Activated T-helper 9 cell treated with anti-CD3 and anti-CD28 coated beads, Interleukin-2, amount 50 U/mL, for 16 hours (primary cell): Measurements from ENCODE around the gene NUP153.
"Not testable (repeated sequence)": the region's sequence is repeated elsewhere in the genome, so short reads cannot be mapped to it uniquely, and the experiment has no call there.

Source experiments
- DNase-seq: peaks from one replicate; pipeline ENCODE4 v3.0.0-alpha.2; 2020; ENCODE audit warnings: low read depth

The NUP153 gene

GRCh38 chr6:17714177-17714576 is 7.5 kb upstream of the NUP153 start:
- DNase-seq, result no peak

GRCh38 chr6:17712576-17712975 is 5.9 kb upstream of the NUP153 start:
- DNase-seq, result no peak

DNA sequence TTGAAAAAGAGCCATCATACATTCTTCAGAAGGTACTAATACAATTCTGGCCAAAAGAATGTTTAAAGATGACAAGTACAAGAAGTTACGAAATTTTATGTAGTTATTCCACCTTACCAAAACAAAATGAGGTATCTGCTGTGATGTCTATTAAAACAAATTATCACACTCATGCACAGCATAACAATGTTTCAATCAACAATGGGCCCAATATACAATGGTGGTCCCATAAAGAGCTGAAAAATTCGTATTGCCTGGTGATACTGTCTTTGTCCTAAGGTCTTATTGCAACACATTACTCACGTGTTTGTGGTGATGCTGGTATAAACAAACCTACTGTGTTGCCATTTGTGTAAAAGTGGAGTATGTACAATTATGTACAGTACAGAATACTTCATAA is 3.6 kb upstream of the NUP153 start:
- DNase-seq, result no peak

DNA sequence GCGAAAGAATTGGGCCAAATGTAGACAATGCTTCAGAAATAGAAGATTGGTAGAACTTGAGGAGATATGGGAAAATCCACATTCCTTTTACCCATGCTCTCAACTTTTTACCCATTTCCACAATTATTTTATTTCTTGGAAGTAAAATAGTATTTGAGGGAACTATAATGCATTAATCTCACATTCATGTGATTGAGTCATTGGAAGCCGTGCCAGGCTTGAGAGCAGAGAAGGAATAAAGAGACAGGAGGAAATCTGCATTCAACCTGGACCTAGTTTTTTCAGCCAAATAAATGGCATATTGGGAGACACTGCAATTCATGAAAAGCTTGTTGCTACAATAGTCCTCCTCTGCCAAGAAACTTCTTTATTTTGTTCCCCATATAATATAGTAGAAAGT is 2.8 kb upstream of the NUP153 start:
- DNase-seq, result no peak

- not testable (repeated sequence) for DNase-seq
Observed at GRCh38 chr6:17708035-17708434, 1.3 kb upstream of the NUP153 start.

DNA sequence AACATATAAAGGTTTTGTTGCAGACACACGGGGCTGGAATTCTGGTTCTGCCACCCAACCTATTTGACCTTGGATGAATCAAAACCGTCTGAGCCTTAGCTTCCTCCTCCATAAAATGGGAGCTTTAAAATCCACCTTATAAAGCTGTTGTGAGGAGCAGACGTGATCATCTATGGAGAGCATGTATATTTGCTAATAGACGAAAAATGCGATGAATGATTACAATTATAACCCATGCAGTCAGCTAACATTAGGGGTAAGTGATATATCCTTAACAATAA is 586 bp upstream of the NUP153 start:
- DNase-seq, result no peak

GRCh38 chr6:17705778-17706579 is 746 bp downstream of the NUP153 start:
- peak; percentile 82 for DNase-seq

DNA sequence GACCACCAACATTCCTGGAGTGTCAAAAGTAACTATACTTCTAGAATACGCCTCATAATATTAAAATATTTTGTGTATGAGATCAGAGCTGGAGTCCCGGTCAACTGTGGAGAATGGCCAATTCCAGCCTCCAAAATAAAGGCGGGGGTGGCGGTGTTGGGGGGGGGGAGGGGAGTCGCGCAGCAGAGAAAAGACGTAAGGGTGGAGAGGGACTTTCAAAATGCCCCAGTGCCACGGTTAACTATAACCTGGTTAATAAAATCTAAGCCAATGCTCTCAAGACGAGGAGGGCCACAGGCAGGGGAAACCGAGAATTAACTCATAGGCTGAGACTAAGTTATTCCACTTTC is 1.3 kb downstream of the NUP153 start:
- DNase-seq, result no peak

DNA sequence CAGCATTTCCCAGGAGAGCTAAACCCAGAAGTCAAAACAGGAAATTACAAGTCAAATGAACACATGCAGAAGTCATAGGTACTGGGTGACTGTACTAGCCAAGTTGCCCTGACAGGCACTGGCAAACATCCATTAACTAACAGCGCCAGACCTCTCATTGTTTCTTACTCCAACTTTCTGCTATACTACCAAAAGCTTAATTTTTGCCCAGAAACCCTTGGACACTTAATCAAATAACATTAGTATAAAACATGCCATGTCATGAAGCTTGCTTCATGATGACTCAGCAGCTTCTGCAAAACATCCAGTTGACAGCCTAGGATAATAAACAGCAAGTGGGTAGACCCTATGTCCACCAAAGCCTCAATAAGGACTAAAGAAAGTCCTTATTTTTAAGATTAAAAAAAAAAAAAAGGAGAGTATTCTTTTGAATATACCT is 3.5 kb downstream of the NUP153 start:
- DNase-seq, result no peak

GRCh38 chr6:17700421-17701416 is 6.0 kb downstream of the NUP153 start:
- no peak for DNase-seq

GRCh38 chr6:17691925-17692538 is 14.7 kb downstream of the NUP153 start:
- no peak for DNase-seq

- no peak for DNase-seq
Observed at GRCh38 chr6:17688481-17688880, 18.2 kb downstream of the NUP153 start.

DNA sequence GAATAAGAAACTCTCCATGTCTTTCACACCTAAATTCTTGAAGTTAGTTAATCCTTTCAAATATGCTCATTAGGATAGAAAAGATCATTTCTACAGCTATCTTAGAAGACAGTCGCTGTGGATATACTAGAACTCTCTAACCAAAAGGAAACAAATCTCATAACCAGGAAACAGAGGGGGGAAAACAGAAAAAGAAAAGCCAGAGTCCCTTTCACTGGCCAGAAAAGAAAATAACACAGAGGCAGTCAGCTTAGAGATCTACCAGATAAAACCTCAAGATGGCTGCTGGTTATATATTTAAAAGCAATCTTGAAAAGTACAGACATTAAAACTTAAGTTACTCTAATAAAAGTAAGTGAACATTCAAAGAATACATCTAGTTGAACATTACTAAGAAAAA is 19.6 kb downstream of the NUP153 start:
- DNase-seq, result no peak

GRCh38 chr6:17684134-17684533 is 22.6 kb downstream of the NUP153 start:
- no peak for DNase-seq

- DNase-seq, result no peak
Observed at GRCh38 chr6:17683428-17683827, 23.3 kb downstream of the NUP153 start.

GRCh38 chr6:17679726-17680125 is 27.0 kb downstream of the NUP153 start:
- no peak for DNase-seq

DNA sequence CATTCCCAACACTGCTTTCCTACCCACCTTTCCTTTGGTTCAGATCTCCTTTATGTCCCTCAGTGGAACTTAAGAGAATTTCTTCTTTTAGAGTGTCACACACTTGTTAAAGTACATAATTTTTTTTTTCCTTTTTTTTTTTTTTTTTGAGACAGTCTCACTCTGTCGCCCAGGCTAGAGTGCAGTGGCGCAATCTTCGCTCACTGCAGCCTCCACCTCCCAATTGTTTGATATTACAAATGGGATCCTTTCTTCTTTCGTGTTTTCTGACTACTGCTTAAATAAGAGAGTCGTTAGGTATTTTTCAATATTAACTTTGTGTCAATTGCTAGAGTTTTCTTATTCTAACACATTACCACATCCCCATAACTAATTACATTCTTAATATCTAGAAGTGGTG is 29.1 kb downstream of the NUP153 start:
- DNase-seq, result no peak

- DNase-seq, result no peak
Observed at GRCh38 chr6:17673543-17674254, 33.0 kb downstream of the NUP153 start.

DNA sequence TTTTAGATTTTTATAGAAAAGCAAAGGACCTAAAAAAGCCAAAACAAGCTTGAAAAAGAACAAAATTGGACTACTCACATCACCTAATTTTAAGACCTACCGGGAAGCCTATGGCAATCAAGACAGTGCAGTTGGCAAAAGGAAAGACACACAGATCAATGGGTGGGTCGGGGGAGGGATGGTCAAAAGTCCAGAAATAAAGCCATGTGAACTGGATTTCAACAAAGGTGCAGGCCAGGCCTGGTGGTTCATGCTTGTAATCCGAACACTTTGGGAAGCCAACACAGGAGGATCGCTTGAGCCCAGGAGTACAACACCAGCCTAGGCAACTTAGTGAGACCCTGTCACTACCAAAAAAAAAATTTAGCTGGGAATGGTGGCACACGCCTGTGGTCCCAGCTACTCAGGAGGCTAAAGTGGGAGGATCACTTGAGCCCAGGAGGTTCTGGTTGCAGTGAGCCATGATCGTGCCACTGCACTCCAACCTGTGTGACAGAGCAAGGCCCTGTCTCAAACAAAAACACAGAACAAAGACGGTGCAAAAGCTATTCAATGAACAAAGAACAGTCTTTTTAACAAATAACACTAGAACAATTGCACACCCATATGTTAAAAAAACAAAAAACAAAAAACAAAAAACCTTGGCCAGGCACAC is 34.5 kb downstream of the NUP153 start:
- DNase-seq, result no peak

DNA sequence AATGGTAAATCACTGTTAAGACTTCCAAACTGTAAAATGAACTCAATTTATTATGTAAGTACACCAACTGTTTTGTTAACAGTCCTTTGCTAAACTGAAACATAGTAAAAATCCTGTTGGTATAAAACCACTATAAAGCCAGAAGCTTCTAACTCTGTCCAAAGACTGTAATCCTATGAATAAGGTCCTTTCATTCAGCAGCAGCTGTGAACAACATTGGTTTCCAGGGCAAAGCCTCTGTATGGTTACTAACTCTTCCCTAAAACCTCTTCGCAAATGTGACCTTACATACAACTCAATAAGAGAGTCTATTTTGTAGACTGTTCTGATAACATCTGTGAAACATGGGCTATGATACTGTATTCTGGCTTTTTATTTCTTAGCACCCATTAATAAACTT is 40.1 kb downstream of the NUP153 start:
- no peak for DNase-seq

DNA sequence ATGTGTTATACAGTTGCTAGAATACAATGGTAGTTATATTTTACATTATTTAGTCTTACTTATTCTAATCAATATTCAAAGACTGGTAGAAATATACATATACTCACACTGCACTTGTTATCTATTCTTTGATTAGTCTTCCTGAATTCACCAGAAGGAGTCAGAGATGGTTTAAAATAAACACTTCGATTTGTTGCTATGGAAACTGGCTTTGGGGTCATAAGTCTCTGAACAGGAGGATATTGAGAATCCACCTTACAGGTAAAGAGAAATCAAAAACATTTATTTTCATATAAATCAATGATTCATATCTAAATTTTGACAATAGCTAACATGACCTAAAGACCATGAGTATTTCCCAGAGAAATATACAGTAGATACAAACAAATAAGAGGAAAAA is 41.6 kb downstream of the NUP153 start:
- no peak for DNase-seq

DNA sequence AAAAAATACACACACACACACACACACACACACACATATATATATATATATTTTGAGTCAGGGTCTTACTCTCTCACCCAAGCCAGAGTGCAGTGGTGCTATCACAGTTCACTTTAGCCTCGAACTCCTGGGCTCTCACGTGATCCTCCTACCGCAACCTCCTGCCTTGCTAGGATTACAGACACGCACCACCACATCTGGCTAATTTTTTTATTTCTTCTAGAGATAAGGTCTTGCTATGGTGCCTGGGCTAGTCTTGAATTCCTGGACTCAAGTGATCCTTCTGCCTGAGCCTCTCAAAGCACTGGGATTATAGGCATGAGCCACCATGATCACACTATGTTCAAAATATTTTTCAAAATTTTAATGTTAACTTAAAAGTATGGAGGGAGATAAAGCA is 43.5 kb downstream of the NUP153 start:
- DNase-seq, result no peak
